Pancreas (tissue), 10 donors: ENCODE results near the gene ATPAF2. TPM values are rescaled to one million over a fixed set of nuclear protein-coding genes. Genes with fewer than 3 reads are reported as not detected.

Source experiments
- ATAC-seq, 4 donors: fragments of 200-7000 bp; cut with Tn5 transposase; one replicate each; pipeline versions ENCODE4 v1.8.0 to v1.9.1; 2020; ENCODE audit warnings: mild to moderate bottlenecking in 4 of 4, moderate library complexity in 4 of 4
- DNase-seq, 6 donors: peaks; one replicate each; pipeline ENCODE4 v3.0.0-alpha.2; 2020
- FAIRE-seq: peaks from 2 replicates; lab custom pipeline; 2012; peaks lifted over from hg19 to GRCh38; lab: Jason Lieb, UNC
- H3K27ac ChIP-seq, 4 donors: fragments of 200-600 bp; sonication (generic); 1 replicate in 3 of 4; 2 replicates in 1 of 4; pipeline versions ENCODE4 v1.5.0 to v1.8.0; 2020
- H3K27me3 ChIP-seq, 4 donors: fragments of 200-600 bp; one replicate each; pipeline ENCODE4 v1.8.0; 2021
- H3K36me3 ChIP-seq, 3 donors: fragments of 200-600 bp; sonication (generic) in 1 of 3; one replicate each; pipeline versions ENCODE4 v1.5.0 to v1.8.0; 2020 to 2021
- H3K4me1 ChIP-seq, 3 donors: fragments of 200-600 bp; one replicate each; pipeline ENCODE4 v1.8.0; 2021
- H3K4me3 ChIP-seq, 4 donors: fragments of 200-600 bp; sonication (generic) in 2 of 4; one replicate each; pipeline versions ENCODE4 v1.5.0 to v1.8.0; 2020 to 2021
- H3K9me3 ChIP-seq, 4 donors: fragments of 200-600 bp; one replicate each; pipeline ENCODE4 v1.8.0; 2021
- WGBS, 2 donors: extraction: QIAGEN DNeasy Blood & Tissue Kit; methylation state at CpG; one replicate each; pipeline ENCODE4 v1.1.7; 2013; 5-methylcytosine and 5-hydroxymethylcytosine counted together
- intact Hi-C, 3 donors: fragments of 100-400 bp; cut with DNase I; formaldehyde crosslinking; loops; one replicate each; pipeline versions ENCODE4 v1.11.1 to v1.14.2; 2022
- polyA plus RNA-seq, 2 donors: library from polyadenylated mRNA; stranded (reverse); fragments of 200-250 nt; gene quantifications; one replicate each; pipeline ENCODE4 v1.2.3, GENCODE V29; 2013
- total RNA-seq, 6 donors: library from RNA; stranded (reverse); fragmentation: NEBNext Ultra II Directional in 4 of 6; extraction: Animal tissue kit (Norgen Biotek cat#: 25700) in 4 of 6; gene quantifications; one replicate each; pipeline versions ENCODE4 v1.2.1 to v1.2.4, GENCODE V29; 2021 to 2023
- TF ChIP-seq, protein P1 (sequence below), 4 donors: fragments of 200-600 bp; sonication (generic) in 3 of 4; IDR thresholded peaks; one replicate each; pipeline versions ENCODE4 v1.5.0 to v1.8.0; 2021; ENCODE audit warnings: antibody characterized with exemption in 4 of 4
- donor health status: healthy with polysubstance abuse.
- donor health status: DM: no; HTN: no; CAD: no; lungs with moderate emphysema.
- donor health status: DM: no; HTN: no; CAD: no.
- donor health status: control.
- donor health status: control.
- donor health status: Bipolar disorder and iron deficiency.
- donor health status: DM: yes; HTN: yes; CAD: no.
- donor health status: DM: no; HTN: no; CAD: no.
- donor health status: DM: no; HTN: no; CAD: no.
- donor health status: DM: yes; HTN: yes; CAD: no.

The ATPAF2 gene
- total RNA-seq, result 10 to 100 TPM in 4 of 6 donors, 1 to 10 TPM in 2; 7.3 to 18.0 (median 11.4) TPM
- polyA plus RNA-seq, result 10 to 100 TPM; 15.9 to 18.4 TPM

DNA sequence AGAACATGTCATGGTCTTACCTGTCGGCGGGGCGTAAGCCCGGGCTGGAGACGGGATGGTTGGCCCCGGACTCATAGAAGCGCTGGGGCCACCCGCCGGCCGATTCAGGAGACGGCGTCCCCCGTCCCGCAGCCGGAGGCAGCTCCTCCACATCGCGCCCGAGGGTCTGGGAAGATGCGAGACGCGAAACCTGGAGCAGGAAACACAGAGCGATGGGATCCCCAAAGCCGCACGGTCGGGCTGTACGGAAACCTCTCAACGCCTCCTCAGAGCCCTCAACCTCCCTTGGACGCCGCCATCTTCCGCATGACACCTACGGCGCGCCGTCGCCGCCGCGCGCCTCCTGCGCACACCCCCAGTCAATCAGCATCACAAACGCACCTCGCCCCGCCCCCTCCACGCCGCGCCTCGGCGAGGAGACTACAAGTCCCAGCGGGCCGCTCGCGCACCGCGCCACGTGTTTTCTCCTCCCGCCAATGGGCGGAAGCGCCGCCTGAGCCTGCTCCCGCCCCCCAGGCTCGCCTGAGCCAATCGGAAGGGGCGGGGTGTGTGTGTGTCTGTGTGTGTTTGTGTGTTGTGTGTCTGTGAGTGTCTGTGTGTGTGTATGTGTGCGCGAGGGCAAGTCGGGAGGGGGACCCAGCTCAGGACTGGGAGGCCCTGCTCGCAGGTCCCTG, at the start of gene ATPAF2, which contains the start of gene GID4:
TSS of gene ATPAF2 (minus strand) at position 308 of the 674 bp plus-strand sequence. CDS start at position 153, 155 bp downstream.
TSS of gene GID4 (plus strand) at position 548 of the 674 bp plus-strand sequence. CDS start at position 605, 57 bp downstream.
- no peaks in the 10 kb centered on the region for H3K27me3 ChIP-seq
- TF ChIP-seq, protein P1, sequence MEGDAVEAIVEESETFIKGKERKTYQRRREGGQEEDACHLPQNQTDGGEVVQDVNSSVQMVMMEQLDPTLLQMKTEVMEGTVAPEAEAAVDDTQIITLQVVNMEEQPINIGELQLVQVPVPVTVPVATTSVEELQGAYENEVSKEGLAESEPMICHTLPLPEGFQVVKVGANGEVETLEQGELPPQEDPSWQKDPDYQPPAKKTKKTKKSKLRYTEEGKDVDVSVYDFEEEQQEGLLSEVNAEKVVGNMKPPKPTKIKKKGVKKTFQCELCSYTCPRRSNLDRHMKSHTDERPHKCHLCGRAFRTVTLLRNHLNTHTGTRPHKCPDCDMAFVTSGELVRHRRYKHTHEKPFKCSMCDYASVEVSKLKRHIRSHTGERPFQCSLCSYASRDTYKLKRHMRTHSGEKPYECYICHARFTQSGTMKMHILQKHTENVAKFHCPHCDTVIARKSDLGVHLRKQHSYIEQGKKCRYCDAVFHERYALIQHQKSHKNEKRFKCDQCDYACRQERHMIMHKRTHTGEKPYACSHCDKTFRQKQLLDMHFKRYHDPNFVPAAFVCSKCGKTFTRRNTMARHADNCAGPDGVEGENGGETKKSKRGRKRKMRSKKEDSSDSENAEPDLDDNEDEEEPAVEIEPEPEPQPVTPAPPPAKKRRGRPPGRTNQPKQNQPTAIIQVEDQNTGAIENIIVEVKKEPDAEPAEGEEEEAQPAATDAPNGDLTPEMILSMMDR (IDR thresholded peaks at IDR 0.05), result no peak
- peaks cover 0 to 45% (median 11%) of the 10 kb centered on the region in 3 donors for H3K4me1 ChIP-seq
- H3K9me3 ChIP-seq, result no peaks in the 10 kb centered on the region
- 0 to 1% methylated on average over 62 to 67 of the region's 67 CpGs for WGBS, 2 donors
- peak; percentile 88 for FAIRE-seq
- DNase-seq, result peak; percentile 99 to 100 (median 100)
- peak within 1 kb of the TSS; percentile 69 to 97 (median 90) for H3K4me3 ChIP-seq
- intact Hi-C loops, result loop anchor here in 2 of 3 donors (10.0 kb wide), 2 partner anchors 144 to 364 kb away; no protein-coding TSS in a partner anchor
- H3K27ac ChIP-seq, result peak within 1 kb of the TSS; percentile 29 to 76 (median 62)
- peak; percentile 96 to 98 (median 96) for ATAC-seq
- no peaks in the 10 kb centered on the region for H3K36me3 ChIP-seq

DNA sequence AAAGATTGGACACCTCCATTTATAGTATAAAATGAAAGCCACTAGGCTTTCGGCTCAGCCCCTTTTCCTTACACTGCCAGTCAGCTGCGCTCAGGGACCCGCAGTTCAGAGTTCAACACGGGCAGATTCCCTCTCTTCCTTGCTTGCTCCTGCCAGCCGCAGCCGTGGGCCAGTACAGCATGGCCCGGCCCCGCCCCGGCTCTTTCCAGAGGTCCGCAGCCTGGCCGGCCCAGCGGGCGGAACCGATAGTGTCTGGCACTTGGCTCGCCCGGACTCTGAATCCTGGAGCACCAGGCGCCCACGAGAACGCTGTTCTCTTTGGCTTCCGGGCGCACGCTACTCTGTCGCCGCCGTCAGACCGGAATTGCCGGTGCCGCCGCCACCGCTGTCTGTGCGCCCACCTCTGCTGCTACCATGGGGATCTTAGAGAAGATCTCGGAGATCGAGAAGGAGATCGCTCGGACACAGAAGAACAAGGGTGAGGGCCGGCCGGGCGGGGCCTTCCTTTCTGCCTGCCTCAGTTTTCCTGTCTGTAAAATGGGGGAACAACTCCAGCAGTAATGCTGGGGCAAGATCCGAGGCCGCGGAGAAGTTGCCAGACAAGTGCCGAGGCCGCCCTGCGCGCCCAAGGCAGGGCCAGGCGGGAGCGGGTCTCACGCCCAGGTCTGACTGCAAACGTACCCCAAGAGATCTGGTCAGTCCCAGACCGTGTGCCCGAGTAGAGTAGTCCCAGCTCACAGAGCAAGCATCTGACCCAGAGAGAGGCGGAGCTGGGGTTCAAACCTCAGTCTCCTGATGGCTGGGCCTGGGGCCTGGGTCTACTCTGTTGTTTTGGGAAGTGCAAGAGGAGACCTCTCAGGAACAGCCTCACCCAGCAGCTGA, 48.9 kb upstream of the ATPAF2 start, which contains the start of gene DRG2:
TSS of gene DRG2 (plus strand) at position 339 of the 882 bp plus-strand sequence. CDS start at position 415, 76 bp downstream.
- ATAC-seq, result peak; percentile 99 to 100 (median 99)
- WGBS, 2 donors, result 1% methylated on average over 51 to 52 of the region's 52 CpGs
- Histone ChIP-seq H3K27ac (peak within 1 kb of the TSS; percentile 26 to 64 (median 48)), H3K4me3 (peak within 1 kb of the TSS; percentile 85 to 95 (median 92)), H3K36me3 (no peaks in the 10 kb centered on the region), H3K27me3 (no peaks in the 10 kb centered on the region), H3K9me3 (no peaks in the 10 kb centered on the region), H3K4me1 (peaks cover 0 to 3% (median 0%) of the 10 kb centered on the region in 3 donors)
- intact Hi-C loops, result no loop called here
- peak; percentile 85 to 97 (median 94) for DNase-seq
- FAIRE-seq, result no peak
- TF ChIP-seq, protein P1 (IDR thresholded peaks at IDR 0.05), result no peak

DNA sequence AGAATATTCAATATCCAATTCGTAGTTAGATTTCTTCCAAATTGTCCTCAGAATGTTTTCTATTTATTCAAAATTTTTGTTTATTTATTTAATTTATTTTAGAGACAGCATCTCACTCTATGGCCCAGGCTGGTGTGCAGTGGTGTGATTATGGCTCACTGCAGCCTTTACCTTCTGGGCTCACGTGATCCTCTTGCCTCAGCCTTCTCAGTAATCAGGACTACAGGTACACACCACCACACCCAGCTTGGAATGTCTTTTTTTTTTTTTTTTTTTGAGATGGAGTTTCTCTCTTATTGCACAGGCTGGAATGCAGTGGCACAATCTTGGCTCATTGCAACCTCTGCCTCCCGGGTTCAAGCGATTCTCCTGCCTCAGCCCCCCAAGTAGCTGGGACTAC, 45.3 kb upstream of the ATPAF2 start:
- TF ChIP-seq, protein P1 (IDR thresholded peaks at IDR 0.05), result no peak
- Histone ChIP-seq H3K36me3 (no peaks in the 10 kb centered on the region), H3K4me3 (no peak overlapping the region), H3K27me3 (no peaks in the 10 kb centered on the region), H3K9me3 (no peaks in the 10 kb centered on the region), H3K27ac (no peak overlapping the region), H3K4me1 (peaks cover 0 to 3% (median 0%) of the 10 kb centered on the region in 3 donors)
- FAIRE-seq (no peak), ATAC-seq (no peak), DNase-seq (no peak)
- 67 to 78% methylated on average over 4 of the region's 4 CpGs for WGBS, 2 donors
- intact Hi-C loops, result no loop called here

DNA sequence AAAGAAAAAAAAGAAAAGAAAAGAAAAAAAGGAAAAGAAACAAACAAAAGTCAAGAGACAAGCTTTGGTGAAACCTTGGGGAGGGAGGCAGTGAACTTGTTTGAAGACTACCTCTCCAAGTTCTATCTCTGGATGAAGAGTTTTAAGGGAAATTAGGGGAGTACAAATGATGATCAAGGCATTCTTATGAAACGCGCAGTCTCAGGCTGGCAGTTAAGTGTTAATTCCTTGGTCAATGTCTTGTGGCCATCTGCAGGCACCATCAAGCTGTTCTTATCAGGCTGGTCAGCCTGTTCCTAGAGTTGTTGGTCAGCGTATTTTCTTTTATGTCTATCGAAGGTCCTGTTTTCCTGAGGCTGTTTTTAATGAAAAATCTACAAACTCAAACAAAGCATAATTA, 40.6 kb upstream of the ATPAF2 start:
- no peak for FAIRE-seq
- ATAC-seq, result no peak
- TF ChIP-seq, protein P1 (IDR thresholded peaks at IDR 0.05), result no peak
- Histone ChIP-seq H3K4me1 (no peaks in the 10 kb centered on the region), H3K9me3 (no peaks in the 10 kb centered on the region), H3K4me3 (no peak overlapping the region), H3K27me3 (no peaks in the 10 kb centered on the region), H3K27ac (no peak overlapping the region), H3K36me3 (no peaks in the 10 kb centered on the region)
- 53 to 55% methylated on average over 4 of the region's 4 CpGs for WGBS, 2 donors
- intact Hi-C loops, result no loop called here
- no peak for DNase-seq
